Neural cell (in vitro differentiated cells): Measurements from ENCODE around the gene TSGA10. TPM values are rescaled to one million over a fixed set of nuclear protein-coding genes. Genes with fewer than 3 reads are reported as not detected.

ENCODE experiments used
- H2AFZ ChIP-seq: fragments of 200-600, 300-800 bp; sonication (generic), shearing (Covaris generic); 2 replicates; pipeline ENCODE4 v1.6.0; 2014; ENCODE audit warnings: low read depth, mild to moderate bottlenecking, antibody characterized with exemption, low read length, moderate library complexity
- H3F3A ChIP-seq: fragments of 200-600 bp; shearing (Covaris generic); 2 replicates; pipeline ENCODE4 v1.6.1; 2016; ENCODE audit warnings: mild to moderate bottlenecking, moderate library complexity, mixed read lengths, antibody characterized with exemption, low read length; ENCODE audit not compliant: insufficient read depth, poor library complexity, severe bottlenecking
- H3K27ac ChIP-seq: fragments of 200-600, 300-800 bp; sonication (generic), shearing (Covaris generic); 2 replicates; pipeline ENCODE4 v1.5.1; 2014; ENCODE audit warnings: mild to moderate bottlenecking, low read length, moderate library complexity
- H3K27me3 ChIP-seq: fragments of 300-800, 200-600 bp; sonication (generic), shearing (Covaris generic); 2 replicates; pipeline ENCODE4 v1.6.0; 2014; ENCODE audit warnings: mild to moderate bottlenecking, low read depth, low read length, moderate library complexity; ENCODE audit not compliant: insufficient read depth
- H3K36me3 ChIP-seq: fragments of 300-800, 200-600 bp; sonication (generic), shearing (Covaris generic); 2 replicates; pipeline ENCODE4 v1.5.1; 2014; ENCODE audit warnings: mild to moderate bottlenecking, antibody characterized with exemption, low read length, moderate library complexity; ENCODE audit not compliant: insufficient read depth
- H3K4me2 ChIP-seq: fragments of 300-800, 200-600 bp; sonication (generic), shearing (Covaris generic); 2 replicates; pipeline ENCODE4 v1.6.0; 2014; ENCODE audit warnings: mild to moderate bottlenecking, low read length
- H3K4me3 ChIP-seq: fragments of 300-800, 200-600 bp; sonication (generic), shearing (Covaris generic); 2 replicates; pipeline ENCODE4 v1.5.1; 2014; ENCODE audit warnings: mild to moderate bottlenecking, low read length, moderate library complexity
- H3K79me2 ChIP-seq: fragments of 200-600 bp; shearing (Covaris generic); replicated peaks from 2 replicates; pipeline ENCODE4 v1.6.0; 2014; ENCODE audit warnings: mild to moderate bottlenecking, low read length, moderate library complexity; ENCODE audit not compliant: insufficient read depth
- H3K9ac ChIP-seq: fragments of 300-800, 200-600 bp; sonication (generic), shearing (Covaris generic); 2 replicates; pipeline ENCODE4 v1.6.1; 2016; ENCODE audit warnings: mild to moderate bottlenecking, low read length, mixed read lengths
- H3K9me2 ChIP-seq: fragments of 200-600 bp; shearing (Covaris generic); 2 replicates; pipeline ENCODE4 v1.6.1; 2016; ENCODE audit warnings: mild to moderate bottlenecking, low read length, mixed read lengths; ENCODE audit not compliant: insufficient read depth
- H3K9me3 ChIP-seq: fragments of 200-600, 300-800 bp; sonication (generic), shearing (Covaris generic); 2 replicates; pipeline ENCODE4 v1.6.1; 2016; ENCODE audit warnings: mild to moderate bottlenecking, mixed run types, low read length, moderate library complexity, mixed read lengths
- H4K20me1 ChIP-seq: fragments of 200-600 bp; shearing (Covaris generic); 2 replicates; pipeline ENCODE4 v1.6.1; 2016; ENCODE audit warnings: mild to moderate bottlenecking, mixed run types; ENCODE audit not compliant: insufficient read depth
- CTCF ChIP-seq: fragments of 450-650 bp; IDR thresholded peaks from 2 replicates; pipeline ENCODE4 v1.5.1; 2014; ENCODE audit warnings: antibody characterized with exemption, mild to moderate bottlenecking, moderate library complexity; ENCODE audit not compliant: poor library complexity, severe bottlenecking
- EP300 ChIP-seq: fragments of 450-650 bp; conservative IDR thresholded peaks from 2 replicates; pipeline ENCODE4 v1.6.1; 2014; ENCODE audit warnings: antibody characterized with exemption, mild to moderate bottlenecking, moderate library complexity; ENCODE audit not compliant: poor library complexity, severe bottlenecking
- EZH2 ChIP-seq: fragments of 200-600, 300-800 bp; shearing (Covaris generic), sonication (generic); IDR thresholded peaks from 2 replicates; pipeline ENCODE4 v1.6.1; 2014; ENCODE audit warnings: antibody characterized with exemption, low read length, borderline replicate concordance, mild to moderate bottlenecking; ENCODE audit not compliant: insufficient read depth, poor library complexity, severe bottlenecking
- MXI1 ChIP-seq: fragments of 450-650 bp; conservative IDR thresholded peaks from 2 replicates; pipeline ENCODE4 v1.6.1; 2014; ENCODE audit warnings: antibody characterized with exemption, mild to moderate bottlenecking; ENCODE audit not compliant: poor library complexity, severe bottlenecking
- POLR2AphosphoS5 ChIP-seq: IDR thresholded peaks from 2 replicates; pipeline ENCODE4 v1.6.1; 2012
- RAD21 ChIP-seq: fragments of 450-650 bp; conservative IDR thresholded peaks from 2 replicates; pipeline ENCODE4 v1.6.1; 2014; ENCODE audit warnings: antibody characterized with exemption, mild to moderate bottlenecking, moderate library complexity
- REST ChIP-seq: IDR thresholded peaks from 2 replicates; pipeline ENCODE4 v1.6.1; 2012; ENCODE audit warnings: borderline replicate concordance
- SMC3 ChIP-seq: fragments of 450-650 bp; conservative IDR thresholded peaks from 2 replicates; pipeline ENCODE4 v1.6.1; 2014; ENCODE audit warnings: antibody characterized with exemption, mild to moderate bottlenecking, moderate library complexity; ENCODE audit not compliant: poor library complexity
- TAF1 ChIP-seq: IDR thresholded peaks from 2 replicates; pipeline ENCODE4 v1.6.1; 2012; ENCODE audit warnings: low read depth
- polyA plus RNA-seq: library from polyadenylated mRNA; depleted of rRNA; stranded (reverse); fragments of >200 nt; gene quantifications from 2 replicates; pipeline ENCODE4 v1.2.3, GENCODE V29; 2014

The TSGA10 gene
- polyA plus RNA-seq, 1 donor from 2014 or later, result 8.0 TPM

- Histone ChIP-seq H3K4me3 (peak overlapping the region; percentile 78), H3K79me2 (no peaks in the 10 kb centered on the region), H3K36me3 (no peaks in the 10 kb centered on the region), H3K9me2 (no peaks in the 10 kb centered on the region), H3K27ac (peak overlapping the region; percentile 74), H4K20me1 (no peaks in the 10 kb centered on the region), H3K9me3 (no peaks in the 10 kb centered on the region), H3K27me3 (no peaks in the 10 kb centered on the region), H3K9ac (peak overlapping the region; percentile 74), H3F3A (no peaks in the 10 kb centered on the region), H3K4me2 (peak overlapping the region; percentile 96), H2AFZ (peak overlapping the region; percentile 67)
- no peak for TF ChIP-seq RAD21
- TF ChIP-seq EZH2, result no peak
- no peak for TF ChIP-seq MXI1
- TF ChIP-seq CTCF, result no peak
- TF ChIP-seq EP300, result no peak
- TF ChIP-seq REST, result no peak
- TF ChIP-seq POLR2AphosphoS5, result no peak
Measured at GRCh38 chr2:99153921-99154604, 679 bp downstream of the TSGA10 start.

- no peaks in the 10 kb centered on the region for H3K9me2 ChIP-seq
- no peak overlapping the region for H3K27ac ChIP-seq
- H3K79me2 ChIP-seq, result no peaks in the 10 kb centered on the region
- no peaks in the 10 kb centered on the region for H3K9me3 ChIP-seq
- H2AFZ ChIP-seq, result no peak overlapping the region
- no peaks in the 10 kb centered on the region for H4K20me1 ChIP-seq
- H3K36me3 ChIP-seq, result no peaks in the 10 kb centered on the region
- no peak for TF ChIP-seq EP300
- no peak for TF ChIP-seq EZH2
- no peak for TF ChIP-seq MXI1
- no peak for TF ChIP-seq CTCF
- TF ChIP-seq TAF1, result no peak
- no peak for TF ChIP-seq SMC3
- no peak for TF ChIP-seq RAD21
- TF ChIP-seq POLR2AphosphoS5, result no peak
- TF ChIP-seq REST, result no peak
- no peak overlapping the region for H3K9ac ChIP-seq
- H3K4me2 ChIP-seq, result no peak overlapping the region
- H3F3A ChIP-seq, result no peaks in the 10 kb centered on the region
- H3K4me3 ChIP-seq, result no peak overlapping the region
- H3K27me3 ChIP-seq, result no peaks in the 10 kb centered on the region
Measured at GRCh38 chr2:99152199-99152895, 2.4 kb downstream of the TSGA10 start.
